ENCODE results near the gene PTGER2. TPM values are rescaled to one million over a fixed set of nuclear protein-coding genes. Genes with fewer than 3 reads are reported as not detected.

The PTGER2 gene
- total and polyA plus RNA-seq, 2 of the 13 experiments (the other 11 are each of a cell fraction or from before 2014, with no cell fraction given): not detected

DNA sequence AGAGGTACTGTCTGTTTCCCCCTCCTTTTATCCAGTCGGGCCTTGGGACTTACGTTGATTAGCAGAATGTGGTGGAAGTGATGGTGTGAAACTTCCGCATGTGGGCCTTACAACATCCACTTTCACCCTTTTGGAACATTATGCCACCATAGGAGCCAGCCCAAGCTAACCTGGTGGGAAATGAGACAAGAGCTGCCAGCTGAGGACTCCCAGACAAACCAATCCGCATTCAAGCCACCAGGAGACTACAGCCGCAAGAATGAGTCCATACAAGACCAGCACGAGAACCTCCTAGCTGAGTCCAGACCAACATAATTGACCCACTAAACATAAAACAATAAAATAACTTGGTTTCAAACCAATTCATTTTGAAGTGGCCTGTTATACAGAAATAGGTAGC, 9.1 kb upstream of the PTGER2 start (continued):
- no peak for TF ChIP-seq ZBTB49 (CRISPR knock-in tag; IDR thresholded peaks at IDR 0.05; ENCODE audit: borderline replicate concordance)

- DNase-seq (ENCODE audit: low spot score): peak; percentile 84
- peak overlapping the region; percentile 29 for H3K4me2 ChIP-seq (ENCODE audit: low read depth, low read length)
- H3K27me3 ChIP-seq (ENCODE audit: control insufficient read depth in 1 of 2, insufficient read depth in 2 of 2, low read length in 2 of 2): no peaks in the 10 kb centered on the region
- H3K4me1 ChIP-seq (ENCODE audit: insufficient read depth, low read length): peaks cover 22% of the 10 kb centered on the region
- no peaks in the 10 kb centered on the region for H3K36me3 ChIP-seq (replicated peaks in 1 of 2; ENCODE audit: control insufficient read depth in 1 of 2, insufficient read depth in 2 of 2, low read length in 2 of 2)
- no peak overlapping the region for H2AFZ ChIP-seq (ENCODE audit: low read length)
- BruUV-seq (replicated peaks): no TSS peak
- H3K9me3 ChIP-seq (ENCODE audit: low read length): no peaks in the 10 kb centered on the region
- in situ Hi-C loops (cut with HindIII; ENCODE audit: extremely low pct_ligation_motif_present, low pct_unique_long_range_greater_than_20kb) (no loop called here), intact Hi-C loops (cut with micrococcal nuclease; ENCODE audit: unreplicated experiment) (loop anchor here (5.0 kb wide), 1 partner anchor 245 kb away; the partner anchor contains the start of genes GPR137C and TXNDC16)
- no peak overlapping the region for H3K9ac ChIP-seq (ENCODE audit: insufficient read depth, low read depth, low read length)
- peak overlapping the region; percentile 17 for H3K27ac ChIP-seq (ENCODE audit: extremely low read length, insufficient read depth, low read length)
- H3K79me2 ChIP-seq (ENCODE audit: insufficient read depth, low read length): no peaks in the 10 kb centered on the region
- 2% methylated on average over 4 of the region's 4 CpGs for WGBS (ENCODE audit: low lambda C conversion rate)
- POLR2A ChIA-PET: no interaction called here
- no peaks in the 10 kb centered on the region for H4K20me1 ChIP-seq (ENCODE audit: insufficient read depth, low read length)
- peak; percentile 88 for ATAC-seq
- CTCF ChIA-PET (ENCODE audit: low intra/inter-chr PET ratio, low total read pairs): no interaction called here
- peak; percentile 56 for FAIRE-seq
- H3K4me3 ChIP-seq (replicated peaks in 1 of 3; ENCODE audit: insufficient read depth in 1 of 3, low read depth in 2 of 3, low read length in 3 of 3): no peak overlapping the region
- TF ChIP-seq ZNF839 (CRISPR knock-in tag; IDR thresholded peaks at IDR 0.05; ENCODE audit: borderline replicate concordance) (no peak), ZNF607 (CRISPR knock-in tag; IDR thresholded peaks at IDR 0.05; ENCODE audit: borderline replicate concordance) (no peak), ELF3 (CRISPR knock-in tag; IDR thresholded peaks at IDR 0.05) (peak; percentile 89), NCOA2 (CRISPR knock-in tag; IDR thresholded peaks at IDR 0.05) (peak; percentile 44; the same call in 1 of the 2 replicates), ZNF646 (CRISPR knock-in tag; IDR thresholded peaks at IDR 0.05) (no peak), ZNF260 (CRISPR knock-in tag; IDR thresholded peaks at IDR 0.05; ENCODE audit: borderline replicate concordance, low read depth) (no peak), PITX1 (CRISPR knock-in tag; IDR thresholded peaks at IDR 0.05) (peak; percentile 73; the same call in 1 of the 2 replicates), TCF7 (IDR thresholded peaks at IDR 0.05; ENCODE audit: low read depth) (peak; percentile 75; the same call in 1 of the 2 replicates), ZNF275 (CRISPR knock-in tag; IDR thresholded peaks at IDR 0.05; ENCODE audit: borderline replicate concordance) (no peak), TAF1 (CRISPR knock-in tag; IDR thresholded peaks at IDR 0.05) (no peak), HNF4A (CRISPR knock-in tag; IDR thresholded peaks at IDR 0.05) (0 out of 2 replicates have a peak, but pooled peaks have one; percentile 17)
- TF ChIP-seq, protein P1, sequence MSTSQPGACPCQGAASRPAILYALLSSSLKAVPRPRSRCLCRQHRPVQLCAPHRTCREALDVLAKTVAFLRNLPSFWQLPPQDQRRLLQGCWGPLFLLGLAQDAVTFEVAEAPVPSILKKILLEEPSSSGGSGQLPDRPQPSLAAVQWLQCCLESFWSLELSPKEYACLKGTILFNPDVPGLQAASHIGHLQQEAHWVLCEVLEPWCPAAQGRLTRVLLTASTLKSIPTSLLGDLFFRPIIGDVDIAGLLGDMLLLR (CRISPR knock-in tag; IDR thresholded peaks at IDR 0.05): no peak
These were observed 6.7 kb upstream of the PTGER2 start for GRCh38 chr14:52307376-52307775.
